DLD1 (cell line): ENCODE data around the gene CFI.

ENCODE experiments used
- in situ Hi-C: cut with HindIII; loops from 2 replicates; pipeline ENCODE4 v1.10.0; 2017; ENCODE audit warnings: low sequenced_read_pairs

Gene CFI

DNA sequence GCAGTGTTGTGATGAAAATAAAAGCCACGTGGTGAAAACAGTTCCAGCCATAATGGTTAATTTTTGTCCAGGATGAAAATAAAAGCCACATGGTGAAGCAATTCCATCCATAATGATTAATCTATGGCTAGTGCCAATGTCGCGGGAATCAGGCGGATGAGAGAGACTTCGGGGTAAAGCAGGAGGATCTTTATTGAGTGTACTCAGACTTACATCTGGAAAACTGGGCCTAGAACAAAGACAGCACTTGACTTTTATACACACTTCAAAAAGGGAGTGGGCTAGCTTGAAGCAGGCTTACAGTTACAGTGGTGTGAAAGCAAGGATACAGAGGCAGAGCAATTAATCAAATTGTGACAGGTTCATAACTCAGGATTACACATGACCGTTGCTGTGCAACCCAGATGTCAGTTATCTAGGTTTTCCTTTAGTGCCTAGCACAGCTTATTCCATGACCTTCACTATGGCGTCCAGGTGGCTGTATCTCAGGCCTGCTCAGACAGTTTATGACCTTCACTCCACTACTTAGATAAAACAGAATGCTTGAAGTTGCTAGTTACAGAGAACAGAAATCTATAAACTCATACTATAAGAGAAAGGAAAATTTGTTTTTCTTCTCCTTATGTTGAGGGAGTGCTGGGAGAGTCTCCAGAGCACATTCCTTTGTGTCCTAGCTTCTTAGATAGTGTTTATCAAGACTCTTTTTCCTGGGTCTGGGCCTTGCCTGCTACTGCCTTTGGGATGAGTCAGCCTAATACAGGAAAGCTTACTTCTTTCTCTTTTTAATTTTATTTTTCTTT, 66.0 kb downstream of the CFI start:
- in situ Hi-C loops, result no loop called here

DNA sequence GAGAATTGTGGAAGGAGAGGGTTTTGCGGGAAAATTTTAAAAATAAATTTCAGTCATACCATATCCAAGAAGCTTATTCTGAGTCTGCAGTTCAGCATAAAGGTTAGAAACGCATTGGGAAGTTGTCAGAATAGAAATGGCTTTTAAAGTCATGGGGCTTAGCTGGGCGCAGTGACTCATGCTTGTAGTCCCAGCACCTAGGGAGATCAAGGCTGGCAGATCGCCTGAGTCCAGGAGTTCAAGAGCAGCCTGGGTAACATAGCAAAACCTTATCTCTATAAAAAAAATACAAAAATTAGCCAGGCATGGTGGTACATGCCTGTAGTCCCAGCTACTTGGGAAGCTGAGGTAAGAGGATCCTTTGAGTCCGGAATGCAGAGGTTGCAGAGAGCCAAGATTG, 68.1 kb downstream of the CFI start:
- in situ Hi-C loops, result no loop called here

DNA sequence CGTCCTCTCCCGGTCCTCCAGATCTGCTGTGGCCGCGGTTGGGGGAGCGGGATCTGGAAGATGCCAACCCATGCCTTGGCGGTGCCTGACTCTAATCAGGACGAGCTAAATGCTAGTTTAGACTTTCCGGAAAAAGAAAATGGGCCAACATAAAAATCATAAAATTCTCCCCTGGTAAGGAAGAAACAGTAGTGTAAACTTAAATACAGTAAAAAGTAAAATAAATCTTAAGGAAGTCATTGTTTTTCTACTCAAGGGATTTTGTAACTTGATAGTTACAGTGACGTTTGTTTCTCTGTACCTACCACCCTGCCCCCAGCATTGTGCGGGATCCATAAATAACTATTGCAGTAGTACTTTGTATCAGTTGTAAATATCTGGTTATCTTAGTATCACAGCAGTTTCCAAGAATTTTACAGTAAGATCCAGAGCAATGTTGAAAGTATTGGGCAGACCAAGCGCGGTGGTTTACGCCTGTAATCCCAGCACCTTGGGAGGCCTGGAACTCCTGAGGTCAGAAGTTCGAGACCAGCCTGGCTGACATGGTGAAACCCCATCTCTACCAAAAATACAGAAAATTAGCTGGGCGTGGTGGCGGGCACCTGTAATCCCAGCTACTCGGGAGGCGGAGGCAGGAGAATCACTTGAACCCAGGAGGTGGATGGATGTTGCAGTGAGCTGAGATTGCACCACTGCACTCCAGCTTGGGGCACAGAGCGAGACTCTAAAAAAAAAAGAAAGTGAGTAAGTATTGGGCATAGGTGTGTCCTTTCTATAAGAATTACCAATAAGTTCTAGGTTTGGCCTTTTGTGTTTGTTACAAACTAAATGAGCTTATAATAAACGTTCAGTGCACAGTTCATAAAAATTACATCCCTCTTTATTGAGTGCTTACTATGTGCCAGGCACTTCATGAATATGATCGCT, 70.9 kb downstream of the CFI start:
- in situ Hi-C loops, result no loop called here

DNA sequence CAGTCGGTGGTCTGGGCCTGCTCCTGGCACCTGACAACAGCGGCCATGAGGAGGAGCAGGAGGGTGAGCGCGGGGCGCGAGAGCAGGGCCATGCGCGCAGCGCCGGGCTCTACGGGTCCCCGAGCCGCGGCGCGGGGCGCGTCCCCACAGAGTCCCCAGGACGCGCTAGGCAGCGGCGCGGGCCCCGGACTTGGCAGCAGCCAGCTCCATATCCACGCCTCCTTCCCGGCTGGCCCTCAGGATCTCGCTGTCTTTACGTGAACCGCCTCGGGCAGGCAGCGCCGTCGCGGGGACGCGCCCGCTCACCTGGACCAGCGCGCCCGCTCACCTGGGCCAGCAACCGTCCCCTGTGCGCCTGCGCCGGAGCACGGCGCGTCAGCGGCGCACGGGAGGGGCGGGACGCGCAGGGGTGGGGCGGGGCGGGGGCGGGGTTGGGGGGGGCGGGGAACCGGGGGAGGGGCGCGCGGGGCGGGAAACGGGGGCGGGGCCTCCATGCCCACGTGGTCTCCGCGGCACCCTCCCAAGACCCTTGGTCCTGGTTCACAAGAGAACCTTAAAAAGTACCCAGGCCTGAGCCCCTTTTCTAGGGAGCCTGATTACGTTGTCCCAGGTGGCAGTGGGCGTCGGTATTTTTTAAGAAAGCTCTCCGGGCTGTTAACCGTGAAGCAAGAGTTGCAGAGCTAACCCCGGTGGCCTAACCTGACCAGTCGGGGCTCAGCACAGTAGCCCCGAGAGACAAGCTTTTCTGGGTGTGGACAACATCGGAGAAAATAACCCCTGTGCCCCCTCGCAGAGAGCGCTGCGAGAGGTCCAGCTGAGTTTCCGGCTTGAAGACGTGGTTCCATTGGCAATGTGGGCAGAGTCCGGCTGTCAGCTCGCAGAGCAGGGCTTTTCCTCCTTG, 71.8 kb downstream of the CFI start, which contains the start of gene PLA2G12A:
Gene PLA2G12A (minus strand): TSS at position 353 of the 901 bp plus-strand sequence. CDS start 261 bp downstream, at position 92.
- in situ Hi-C loops, result no loop called here

DNA sequence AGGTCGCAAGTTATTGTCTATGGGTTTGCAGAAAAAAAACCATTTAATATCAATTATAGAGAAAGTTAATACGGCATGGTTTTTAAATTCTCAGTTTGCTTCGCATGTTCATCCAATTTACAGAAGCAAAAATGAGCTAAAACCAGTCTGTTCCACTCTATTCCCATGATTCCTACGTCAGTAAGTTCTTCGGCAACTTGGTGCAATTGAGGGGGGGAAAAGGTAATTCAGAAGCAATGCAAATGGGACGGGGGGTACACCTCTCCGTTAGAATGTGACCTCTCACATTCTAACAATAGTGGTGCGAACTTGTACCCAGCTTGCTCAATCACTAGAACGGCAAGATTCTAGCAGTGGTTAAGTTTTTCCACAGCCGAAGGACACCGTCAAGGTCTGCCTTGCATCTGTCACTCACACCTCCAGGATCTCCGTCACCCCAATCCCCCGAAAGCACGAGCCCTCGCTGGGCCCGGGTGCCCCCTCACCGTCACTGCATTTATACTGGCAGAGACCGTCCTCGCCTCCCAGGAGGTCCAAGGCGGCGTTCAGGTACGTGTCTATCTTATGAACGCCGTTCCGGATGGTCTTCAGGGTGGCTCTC, 72.6 kb downstream of the CFI start:
- in situ Hi-C loops, result no loop called here

DNA sequence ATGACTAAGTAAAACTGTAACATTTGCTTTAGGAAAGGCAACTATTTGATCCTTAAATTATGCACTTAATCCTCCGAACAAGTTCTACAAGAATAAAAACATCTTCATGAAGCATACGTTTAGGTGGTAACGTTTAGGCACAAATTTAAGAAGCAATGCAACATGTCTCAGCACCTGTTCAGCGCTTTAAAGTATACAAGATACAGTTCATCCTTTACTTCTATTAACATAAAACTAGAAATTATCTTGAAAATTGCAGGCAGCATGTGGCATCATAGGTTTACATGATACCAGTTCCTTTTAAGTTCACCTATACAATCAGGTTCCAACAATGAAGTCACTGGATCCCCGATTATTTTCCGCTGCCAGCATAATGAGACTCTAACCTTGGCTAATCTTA, 73.4 kb downstream of the CFI start:
- in situ Hi-C loops, result no loop called here

DNA sequence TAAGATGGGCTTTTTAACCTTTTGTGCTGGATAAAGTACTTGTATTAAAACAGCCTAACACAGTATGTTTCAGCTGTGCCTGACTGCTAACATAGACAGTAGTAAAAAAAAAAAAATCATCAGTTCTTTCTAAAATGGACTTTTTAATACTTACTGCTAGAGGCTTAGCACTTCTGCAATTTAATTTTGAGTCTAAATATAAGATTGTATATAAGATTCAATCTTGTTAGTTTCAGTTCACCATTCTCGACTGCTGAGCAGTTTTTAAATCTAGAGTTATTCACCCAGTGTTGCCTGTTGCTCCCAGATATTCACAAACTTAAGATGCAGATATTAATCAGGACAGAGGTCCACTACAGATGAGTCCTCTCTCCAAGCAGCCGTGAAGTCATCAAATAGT, 78.7 kb downstream of the CFI start:
- in situ Hi-C loops, result no loop called here

DNA sequence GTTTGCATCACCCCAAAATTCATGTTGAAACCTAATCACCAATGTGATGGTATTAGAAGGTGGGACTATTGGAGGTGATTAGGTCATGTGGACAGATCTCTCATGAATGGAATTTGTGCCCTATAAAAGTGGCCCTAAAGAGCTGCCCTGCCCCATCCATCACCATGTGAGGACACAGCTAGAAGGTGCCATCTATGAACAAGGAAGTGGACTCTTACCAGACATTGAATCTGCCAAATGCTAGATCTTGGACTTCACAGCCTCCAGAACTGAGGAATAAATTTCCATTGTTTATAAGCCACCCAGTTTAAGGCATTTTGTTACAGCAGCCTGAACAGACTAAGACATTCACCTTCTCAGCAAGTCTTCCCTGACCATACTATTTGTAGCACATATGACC, 79.4 kb downstream of the CFI start:
- in situ Hi-C loops, result no loop called here

DNA sequence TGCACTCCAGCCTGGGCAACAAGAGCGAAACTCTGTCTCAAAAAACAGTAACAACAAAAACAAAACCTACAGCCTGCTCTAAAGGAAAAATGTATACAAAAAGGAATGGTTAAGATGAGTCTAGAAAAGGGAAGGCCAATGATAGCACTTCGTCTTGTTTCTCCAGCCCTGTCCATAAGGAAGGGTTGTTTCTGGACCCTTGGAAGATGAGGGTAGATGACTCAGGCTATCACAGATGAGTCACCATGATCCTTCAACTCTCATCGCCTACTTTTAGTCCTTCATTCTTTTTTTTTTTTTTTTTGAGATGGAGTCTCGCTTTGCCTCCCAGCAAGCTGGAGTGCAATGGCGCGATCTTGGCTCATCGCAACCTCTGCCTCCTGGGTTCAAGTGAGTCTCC, 80.8 kb downstream of the CFI start:
- in situ Hi-C loops, result no loop called here

DNA sequence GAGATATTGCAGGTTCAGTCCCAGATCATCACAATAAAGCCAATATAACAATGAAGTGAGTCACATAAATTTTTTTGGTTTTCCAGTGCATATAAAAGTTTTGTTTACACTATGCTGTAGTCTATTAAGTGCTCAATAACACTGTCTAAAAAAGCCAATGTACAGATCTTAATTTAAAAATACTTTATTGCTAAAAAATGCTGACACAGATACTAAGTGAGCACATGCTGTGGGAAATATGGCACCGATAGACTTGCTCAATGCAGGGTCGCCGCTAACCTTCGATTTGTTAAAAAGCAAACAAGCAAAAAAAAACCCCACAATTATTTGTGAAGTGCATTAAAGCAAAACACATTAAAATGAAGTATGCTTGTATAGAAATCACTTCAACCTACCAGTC, 82.2 kb downstream of the CFI start:
- in situ Hi-C loops, result no loop called here

DNA sequence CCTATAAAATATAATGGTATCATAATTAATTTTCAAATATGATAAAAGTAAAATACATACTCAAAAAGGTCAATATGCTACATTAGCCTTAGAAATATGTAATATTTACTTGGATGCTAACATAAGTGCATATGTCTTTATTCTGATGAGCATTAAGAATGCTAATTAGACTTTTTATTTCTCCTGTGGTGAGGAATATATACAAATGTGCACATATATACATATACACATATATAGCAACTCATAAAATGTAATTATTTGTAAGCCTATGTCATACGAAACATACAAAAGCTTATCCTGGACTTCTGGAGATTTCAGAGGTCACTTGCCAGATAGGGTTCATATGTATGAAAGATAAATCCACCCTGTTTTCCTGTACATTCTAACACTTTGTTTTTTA, 83.0 kb downstream of the CFI start:
- in situ Hi-C loops, result no loop called here

DNA sequence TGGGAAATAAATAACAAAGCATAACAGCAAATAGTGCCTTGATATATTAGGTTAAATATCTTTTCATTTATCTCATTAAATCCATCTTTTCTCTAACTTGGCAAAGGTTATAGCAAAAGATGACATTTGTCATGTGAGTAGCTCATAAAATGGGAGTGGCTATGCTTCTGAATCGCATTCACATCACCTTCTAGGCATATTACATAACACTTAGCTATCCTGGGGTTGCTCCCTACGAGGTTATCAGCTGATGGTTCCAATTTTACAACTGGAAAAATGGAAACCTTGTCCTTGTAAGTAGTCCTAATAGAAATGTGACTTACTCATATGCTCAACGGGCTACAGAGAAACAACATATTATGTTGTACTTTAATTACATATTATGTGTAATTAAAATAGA, 88.3 kb downstream of the CFI start:
- in situ Hi-C loops, result no loop called here

DNA sequence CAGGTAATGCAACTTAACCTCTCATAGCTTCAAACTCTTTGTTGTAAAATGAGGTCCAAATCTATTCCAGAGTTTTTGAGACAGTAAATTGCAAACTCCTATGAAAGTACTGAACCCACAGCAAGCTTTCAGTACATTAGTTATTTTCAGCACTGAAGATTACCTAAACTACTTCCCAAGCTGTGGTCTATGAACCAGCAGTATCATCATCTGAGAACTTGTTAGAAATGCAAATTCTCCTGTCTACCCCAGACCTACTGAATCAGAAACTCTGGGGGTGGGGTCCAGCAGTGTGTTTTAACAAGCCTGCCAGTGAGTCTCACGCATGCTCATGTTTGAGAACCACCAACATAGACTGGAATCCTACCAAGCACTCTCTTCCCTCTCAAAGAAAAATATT, 92.8 kb downstream of the CFI start:
- in situ Hi-C loops, result no loop called here

DNA sequence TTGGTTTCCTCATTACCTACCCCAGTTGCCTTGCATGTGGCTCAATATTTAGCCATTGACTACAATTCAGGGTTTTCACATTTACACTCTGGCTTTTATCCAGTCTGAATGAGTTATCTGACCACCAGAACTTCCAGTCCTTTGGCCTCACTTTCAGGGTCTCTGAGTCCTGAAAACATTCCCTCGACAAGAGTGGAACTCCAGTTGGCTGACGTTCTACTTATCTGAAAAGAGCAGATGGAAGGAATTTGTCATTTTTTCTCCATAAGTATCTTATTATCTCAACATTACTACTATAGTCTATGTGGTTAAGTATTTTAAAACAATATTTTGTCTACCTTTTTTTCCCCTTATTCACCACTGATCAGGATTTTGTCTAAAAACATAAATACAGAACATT, 93.4 kb downstream of the CFI start:
- in situ Hi-C loops, result no loop called here

DNA sequence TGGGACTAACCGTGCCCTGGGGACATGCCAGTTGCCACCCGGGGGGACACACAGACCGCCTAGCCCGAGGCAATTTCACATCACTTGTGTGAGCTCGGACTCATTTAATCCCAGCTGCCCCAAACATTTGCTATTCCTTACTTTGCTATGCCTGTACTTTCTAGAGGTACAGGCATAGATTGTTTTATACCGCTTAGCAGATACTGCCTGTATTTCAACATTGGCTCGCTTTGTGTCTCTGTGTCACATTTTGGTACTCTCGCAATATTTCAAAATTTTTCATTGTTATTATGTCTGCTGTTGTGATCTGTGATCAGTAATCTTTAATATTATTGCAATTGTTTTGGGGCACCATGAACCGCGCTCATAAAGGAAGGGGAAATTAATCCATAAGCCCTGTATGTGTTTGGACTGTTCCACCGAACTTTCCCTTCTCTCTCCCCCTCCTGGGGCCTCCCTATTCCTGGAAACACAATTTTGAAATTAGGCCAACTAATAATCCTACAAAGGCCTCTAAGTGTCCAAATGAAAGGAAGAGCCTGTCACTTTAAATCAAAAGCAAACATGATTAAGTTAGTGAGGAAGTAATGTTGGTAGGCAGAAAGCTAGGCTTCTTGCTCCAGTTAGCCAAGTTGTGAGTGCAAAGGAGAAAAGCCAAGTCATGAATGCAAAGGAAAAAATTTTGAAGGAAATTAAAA, 98.0 kb downstream of the CFI start:
- in situ Hi-C loops, result no loop called here

DNA sequence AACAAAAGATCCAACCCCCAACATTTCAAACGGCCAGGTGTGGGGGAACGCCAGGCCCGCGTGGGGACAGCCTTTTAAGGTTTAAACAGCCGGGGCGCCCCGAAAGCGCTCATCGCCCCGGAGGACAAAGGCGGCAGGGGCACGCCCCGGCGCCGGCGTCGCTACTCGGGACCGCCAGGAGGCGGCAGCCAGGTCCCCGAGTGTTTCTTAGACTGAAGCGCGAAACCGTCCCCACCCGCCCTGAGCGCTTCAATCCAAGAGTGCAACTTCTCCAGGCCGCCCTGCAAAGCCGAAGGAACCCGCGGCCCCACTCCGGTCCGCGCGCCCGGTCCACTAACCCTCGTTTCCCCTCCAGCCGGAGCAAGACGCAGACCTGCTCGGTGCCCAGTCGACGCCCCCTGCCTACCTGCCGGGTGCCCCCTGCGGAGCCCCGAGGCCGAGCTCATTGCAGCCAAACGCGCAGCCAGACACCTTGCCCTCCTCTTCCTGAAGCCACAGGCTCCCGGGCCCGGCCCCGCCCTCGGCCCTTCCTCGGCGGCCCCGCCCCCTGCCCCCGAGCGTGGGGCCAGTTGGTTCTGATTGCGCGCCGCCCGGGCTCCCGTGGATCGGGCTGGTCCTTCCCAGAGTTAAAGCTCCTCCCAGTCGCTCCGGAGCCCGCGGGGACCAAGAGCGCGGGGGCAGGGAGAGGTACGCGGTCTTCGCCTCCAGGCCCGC, 98.7 kb downstream of the CFI start, which contains the start of gene CASP6:
Gene CASP6 (minus strand): TSS at position 496 of the 714 bp plus-strand sequence. CDS start 50 bp downstream, at position 446.
- in situ Hi-C loops, result no loop called here

DNA sequence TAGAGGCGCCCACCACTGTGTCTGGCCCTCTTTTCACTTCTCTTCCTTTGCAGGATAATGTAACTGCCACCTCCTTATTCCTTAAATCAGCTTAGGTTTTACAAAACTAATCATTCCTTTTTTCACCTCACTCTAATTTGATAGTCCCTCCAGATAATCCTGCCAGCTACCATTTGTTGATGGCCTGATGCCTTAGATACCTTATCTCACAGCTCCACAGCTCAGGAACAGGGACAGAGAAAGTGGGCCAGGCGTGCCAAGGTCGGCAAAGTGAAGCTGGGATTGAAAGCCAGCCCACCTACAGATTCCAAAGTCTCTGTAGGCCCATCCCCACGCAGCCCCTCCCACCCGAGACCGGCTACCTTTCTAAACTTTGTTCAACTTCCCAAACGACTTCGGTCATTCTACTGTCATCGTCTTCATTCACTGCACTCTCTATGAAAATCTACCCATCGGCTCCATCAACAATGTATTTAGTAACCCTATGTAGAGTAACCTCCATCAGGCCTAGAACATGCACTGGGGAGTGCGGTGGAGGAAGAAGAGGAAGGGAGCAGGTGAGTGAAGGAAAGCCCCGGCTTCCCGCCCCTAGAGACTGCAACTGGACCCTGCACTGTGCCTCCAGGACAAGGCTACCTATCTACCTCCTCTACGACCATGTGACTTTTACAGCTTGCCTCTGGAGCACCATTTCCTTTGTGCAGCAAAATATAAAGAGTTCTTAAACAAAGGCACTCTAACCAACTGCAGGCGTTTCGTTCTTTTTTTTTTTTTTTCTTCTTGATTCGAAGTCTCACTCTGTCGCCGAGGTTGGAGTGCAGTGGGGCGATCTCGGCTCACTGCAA, 100.0 kb downstream of the CFI start:
- in situ Hi-C loops, result no loop called here

DNA sequence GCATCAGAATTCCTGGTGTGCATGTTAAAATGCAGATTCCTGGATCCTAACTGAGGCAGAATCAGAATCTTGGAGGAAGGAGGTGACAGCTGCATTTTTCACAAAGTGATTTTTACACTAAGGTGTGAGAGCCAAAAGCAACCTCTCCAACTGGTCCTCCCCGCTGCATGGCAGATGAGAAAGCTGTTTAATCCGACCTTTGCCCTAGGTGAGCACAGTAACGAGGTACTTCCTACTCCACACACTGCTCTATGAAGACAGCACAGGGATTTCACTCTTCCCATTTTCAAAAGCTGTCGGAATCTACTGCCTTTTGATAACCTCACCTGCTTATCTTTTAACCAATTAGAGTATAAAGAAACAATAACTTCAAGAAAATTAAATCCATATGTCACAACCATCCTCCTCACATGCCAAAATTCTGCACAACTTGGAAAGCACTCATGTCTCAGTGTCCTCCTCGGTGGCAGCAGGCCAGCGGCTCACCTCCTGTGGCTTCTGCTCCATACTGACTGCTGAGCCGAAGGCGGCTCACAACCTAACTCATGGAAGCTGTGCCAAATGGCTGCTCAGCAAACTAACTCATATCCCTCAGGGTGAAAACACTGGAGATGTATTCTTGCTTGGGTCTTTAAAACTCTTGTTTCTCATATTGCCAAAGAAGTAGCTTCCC, 102.1 kb downstream of the CFI start:
- in situ Hi-C loops, result no loop called here
